DOHH2 (cell line): ENCODE data around the gene NAALADL2.

ENCODE experiments used
- EZH2phosphoT487 ChIP-seq: fragments of 200-600 bp; sonication (generic); IDR thresholded peaks from 2 replicates; pipeline ENCODE4 v1.6.1; 2017; ENCODE audit warnings: borderline replicate concordance, mild to moderate bottlenecking, antibody characterized with exemption, low read length, moderate library complexity, mixed read lengths
- TF ChIP-seq, protein P1 (sequence below): fragments of 200-600 bp; sonication (generic); IDR thresholded peaks from one replicate; pipeline ENCODE4 v1.5.1; 2014; ENCODE audit warnings: antibody characterized with exemption, mild to moderate bottlenecking, low read depth, low read length; ENCODE audit not compliant: poor library complexity, severe bottlenecking

DNA sequence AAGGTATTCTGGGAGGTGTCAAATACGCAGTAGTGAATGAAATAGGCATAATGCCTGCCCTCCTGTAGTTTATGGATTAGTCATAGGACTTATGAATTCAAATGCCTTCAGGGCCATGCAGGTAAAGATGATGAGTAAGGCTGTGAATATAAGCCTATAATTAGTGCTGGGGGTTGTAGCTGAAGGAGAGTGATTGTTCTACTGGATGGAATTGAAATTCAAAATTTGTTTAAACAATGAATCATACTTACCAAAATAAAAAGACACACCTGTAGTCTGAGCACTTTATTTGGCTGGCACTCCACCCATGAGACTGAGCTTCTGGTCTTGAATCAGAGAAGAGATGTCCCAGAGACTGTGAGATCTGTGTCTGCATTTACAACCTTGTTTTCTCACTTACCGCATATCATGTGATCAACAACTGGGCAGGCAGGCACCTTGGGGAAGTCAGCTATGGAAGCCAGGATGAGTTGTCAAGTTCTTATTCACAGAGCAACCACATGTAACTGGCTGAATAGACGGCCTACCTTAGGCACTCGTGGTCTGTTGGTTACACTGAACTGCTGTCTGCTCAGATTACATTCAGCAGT, 291.8 kb downstream of the NAALADL2 start:
- TF ChIP-seq, protein P1, sequence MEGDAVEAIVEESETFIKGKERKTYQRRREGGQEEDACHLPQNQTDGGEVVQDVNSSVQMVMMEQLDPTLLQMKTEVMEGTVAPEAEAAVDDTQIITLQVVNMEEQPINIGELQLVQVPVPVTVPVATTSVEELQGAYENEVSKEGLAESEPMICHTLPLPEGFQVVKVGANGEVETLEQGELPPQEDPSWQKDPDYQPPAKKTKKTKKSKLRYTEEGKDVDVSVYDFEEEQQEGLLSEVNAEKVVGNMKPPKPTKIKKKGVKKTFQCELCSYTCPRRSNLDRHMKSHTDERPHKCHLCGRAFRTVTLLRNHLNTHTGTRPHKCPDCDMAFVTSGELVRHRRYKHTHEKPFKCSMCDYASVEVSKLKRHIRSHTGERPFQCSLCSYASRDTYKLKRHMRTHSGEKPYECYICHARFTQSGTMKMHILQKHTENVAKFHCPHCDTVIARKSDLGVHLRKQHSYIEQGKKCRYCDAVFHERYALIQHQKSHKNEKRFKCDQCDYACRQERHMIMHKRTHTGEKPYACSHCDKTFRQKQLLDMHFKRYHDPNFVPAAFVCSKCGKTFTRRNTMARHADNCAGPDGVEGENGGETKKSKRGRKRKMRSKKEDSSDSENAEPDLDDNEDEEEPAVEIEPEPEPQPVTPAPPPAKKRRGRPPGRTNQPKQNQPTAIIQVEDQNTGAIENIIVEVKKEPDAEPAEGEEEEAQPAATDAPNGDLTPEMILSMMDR, result no peak
- no peak for TF ChIP-seq EZH2phosphoT487
